Thoracic aorta (tissue), 2 donors: Measurements from ENCODE around the gene CPNE9. TPM values are rescaled to one million over a fixed set of nuclear protein-coding genes. Genes with fewer than 3 reads are reported as not detected.
A peak's percentile ranks its signal among the peaks of the same experiment; 100 is the strongest.

ENCODE experiments used
- ATAC-seq: fragments of 150-250 bp; one replicate; pipeline ENCODE4 v1.8.0; 2017; ENCODE audit warnings: low read depth; ENCODE audit not compliant: insufficient number of reproducible peaks, low FRiP score
- DNase-seq: peaks from one replicate; pipeline ENCODE4 v3.0.0-alpha.2; 2020; ENCODE audit warnings: low spot score
- H3K27ac ChIP-seq, 2 donors: fragments of 200-600 bp; sonication (generic); 1 replicate in 1 of 2; 2 replicates in 1 of 2; pipeline ENCODE4 v1.5.1; 2016; ENCODE audit warnings: mild to moderate bottlenecking in 2 of 2, moderate library complexity in 2 of 2
- H3K27me3 ChIP-seq: fragments of 200-600 bp; sonication (generic); replicated peaks from 2 replicates; pipeline ENCODE4 v1.6.0; 2016; ENCODE audit warnings: mild to moderate bottlenecking; ENCODE audit not compliant: insufficient read depth
- H3K36me3 ChIP-seq: fragments of 200-600 bp; sonication (generic); one replicate; pipeline ENCODE4 v1.5.1; 2016
- H3K4me1 ChIP-seq, 2 donors: fragments of 200-600 bp; sonication (generic); 1 replicate in 1 of 2; 2 replicates in 1 of 2; pipeline versions ENCODE4 v1.5.1 to v1.6.0; 2016; ENCODE audit warnings: low read depth in 2 of 2, mild to moderate bottlenecking in 1 of 2; ENCODE audit not compliant: control insufficient read depth in 1 of 2
- H3K4me3 ChIP-seq: fragments of 200-600 bp; sonication (generic); 2 replicates; pipeline ENCODE4 v1.5.1; 2016; ENCODE audit warnings: mild to moderate bottlenecking
- H3K9me3 ChIP-seq: fragments of 200-600 bp; sonication (generic); 2 replicates; pipeline ENCODE4 v1.5.1; 2016
- total RNA-seq, 2 donors: library from RNA; depleted of rRNA; stranded (reverse); fragments of >200 nt; gene quantifications; one replicate each; pipeline versions ENCODE4 v1.1.0 to v1.2.3, GENCODE V29; 2016
- TF ChIP-seq, protein P1 (sequence below): fragments of 200-600 bp; sonication (generic); IDR thresholded peaks from one replicate; pipeline ENCODE4 v1.5.1; 2019; ENCODE audit warnings: antibody characterized with exemption

Gene CPNE9
- total RNA-seq, 2 donors from 2014 or later, result not detected

GRCh38 chr3:9666704-9667445 is 36.8 kb upstream of the CPNE9 start:
- no peak for DNase-seq
- Histone ChIP-seq H3K4me3 (no peak overlapping the region), H3K4me1 (peaks cover 11 to 15% of the 10 kb centered on the region in 2 donors), H3K9me3 (no peaks in the 10 kb centered on the region), H3K27me3 (no peaks in the 10 kb centered on the region), H3K27ac (no peak overlapping the region), H3K36me3 (peaks cover 56% of the 10 kb centered on the region)
- TF ChIP-seq, protein P1, sequence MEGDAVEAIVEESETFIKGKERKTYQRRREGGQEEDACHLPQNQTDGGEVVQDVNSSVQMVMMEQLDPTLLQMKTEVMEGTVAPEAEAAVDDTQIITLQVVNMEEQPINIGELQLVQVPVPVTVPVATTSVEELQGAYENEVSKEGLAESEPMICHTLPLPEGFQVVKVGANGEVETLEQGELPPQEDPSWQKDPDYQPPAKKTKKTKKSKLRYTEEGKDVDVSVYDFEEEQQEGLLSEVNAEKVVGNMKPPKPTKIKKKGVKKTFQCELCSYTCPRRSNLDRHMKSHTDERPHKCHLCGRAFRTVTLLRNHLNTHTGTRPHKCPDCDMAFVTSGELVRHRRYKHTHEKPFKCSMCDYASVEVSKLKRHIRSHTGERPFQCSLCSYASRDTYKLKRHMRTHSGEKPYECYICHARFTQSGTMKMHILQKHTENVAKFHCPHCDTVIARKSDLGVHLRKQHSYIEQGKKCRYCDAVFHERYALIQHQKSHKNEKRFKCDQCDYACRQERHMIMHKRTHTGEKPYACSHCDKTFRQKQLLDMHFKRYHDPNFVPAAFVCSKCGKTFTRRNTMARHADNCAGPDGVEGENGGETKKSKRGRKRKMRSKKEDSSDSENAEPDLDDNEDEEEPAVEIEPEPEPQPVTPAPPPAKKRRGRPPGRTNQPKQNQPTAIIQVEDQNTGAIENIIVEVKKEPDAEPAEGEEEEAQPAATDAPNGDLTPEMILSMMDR, result no peak
- no peak for ATAC-seq

DNA sequence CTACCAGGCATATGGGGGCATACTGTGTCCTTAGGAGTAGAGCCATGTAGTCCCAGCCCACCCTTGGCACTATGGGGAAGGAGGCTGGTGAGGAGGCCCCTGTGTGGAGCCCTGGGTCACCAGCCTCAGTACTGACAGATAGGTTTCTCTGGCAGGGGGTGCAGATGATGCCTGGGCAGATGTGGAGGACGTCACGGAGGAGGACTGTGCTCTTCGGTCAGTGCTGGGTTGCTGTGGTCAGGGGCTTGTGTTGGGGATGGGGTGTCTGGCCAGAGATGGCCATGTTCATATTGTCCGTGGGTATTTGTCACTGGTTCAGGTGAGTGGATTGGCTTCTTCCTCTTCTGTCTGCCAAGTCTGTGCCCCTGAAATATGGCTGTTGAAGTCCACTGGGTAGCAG is 34.4 kb upstream of the CPNE9 start:
- H3K36me3 ChIP-seq, result peaks cover 70% of the 10 kb centered on the region
- DNase-seq, result no peak
- H3K27ac ChIP-seq, result peak overlapping the region in 1 of 2 donors; percentile 42

GRCh38 chr3:9669720-9670432 is 33.8 kb upstream of the CPNE9 start:
- peaks cover 11 to 15% of the 10 kb centered on the region in 2 donors for H3K4me1 ChIP-seq
- TF ChIP-seq, protein P1, result no peak
- peaks cover 75% of the 10 kb centered on the region for H3K36me3 ChIP-seq
- ATAC-seq, result no peak
- peak overlapping the region in 1 of 2 donors; percentile 42 for H3K27ac ChIP-seq
- H3K4me3 ChIP-seq, result no peak overlapping the region
- H3K9me3 ChIP-seq, result no peaks in the 10 kb centered on the region
- no peaks in the 10 kb centered on the region for H3K27me3 ChIP-seq
- DNase-seq, result no peak

More for the DNA sequence above, 34.4 kb upstream of the CPNE9 start:
- Histone ChIP-seq H3K4me1 (peaks cover 11 to 15% of the 10 kb centered on the region in 2 donors), H3K27me3 (no peaks in the 10 kb centered on the region), H3K9me3 (no peaks in the 10 kb centered on the region), H3K4me3 (no peak overlapping the region)
- ATAC-seq, result no peak
- TF ChIP-seq, protein P1, result no peak

DNA sequence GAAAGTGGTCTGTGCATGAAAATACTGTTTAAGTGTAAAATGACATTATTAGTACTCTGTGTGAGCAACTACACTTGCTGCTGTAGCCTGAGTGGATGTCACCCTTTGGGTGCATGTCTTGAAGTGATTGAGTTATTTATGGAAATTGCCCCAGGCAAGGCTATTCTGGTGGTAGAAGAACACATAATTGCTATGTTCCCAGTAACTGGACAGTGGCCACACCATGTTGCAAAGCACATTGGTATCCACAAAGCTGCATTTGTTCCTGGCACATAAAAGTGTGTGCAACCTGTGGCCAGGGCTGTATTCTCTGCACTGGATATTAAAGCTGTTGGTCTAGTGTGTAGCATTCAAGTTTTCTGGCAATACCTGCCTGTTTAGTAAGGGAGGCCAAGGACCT is 30.6 kb upstream of the CPNE9 start:
- H3K36me3 ChIP-seq, result peaks cover 83% of the 10 kb centered on the region
- no peaks in the 10 kb centered on the region for H3K27me3 ChIP-seq
- H3K4me1 ChIP-seq, result peaks cover 11 to 15% of the 10 kb centered on the region in 2 donors
- no peak overlapping the region for H3K4me3 ChIP-seq
- TF ChIP-seq, protein P1, result no peak
- H3K9me3 ChIP-seq, result no peaks in the 10 kb centered on the region
- ATAC-seq (no peak), DNase-seq (no peak)
- H3K27ac ChIP-seq, result no peak overlapping the region

DNA sequence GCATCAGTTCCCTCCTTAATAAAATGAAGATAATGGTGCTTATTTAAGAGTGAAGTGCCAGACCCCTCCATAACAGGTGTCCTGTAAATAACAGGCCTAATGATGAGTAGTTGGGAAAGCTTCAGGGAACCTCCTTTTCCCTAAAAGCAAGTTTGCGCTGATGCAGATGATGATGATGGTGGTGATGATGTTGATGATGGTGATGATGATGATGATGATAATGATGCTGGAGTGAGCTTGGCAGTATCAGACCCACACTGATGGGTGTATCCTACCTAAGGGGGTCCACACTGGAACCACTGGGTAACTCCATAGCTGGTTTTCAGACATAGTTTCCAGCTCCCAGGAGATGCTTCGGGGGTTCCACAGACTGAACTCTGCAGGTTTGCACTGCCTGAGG is 29.9 kb upstream of the CPNE9 start:
- DNase-seq (no peak), ATAC-seq (no peak)
- Histone ChIP-seq H3K27me3 (no peaks in the 10 kb centered on the region), H3K4me1 (peaks cover 11 to 15% of the 10 kb centered on the region in 2 donors), H3K36me3 (peaks cover 83% of the 10 kb centered on the region), H3K4me3 (no peak overlapping the region), H3K27ac (no peak overlapping the region), H3K9me3 (no peaks in the 10 kb centered on the region)
- TF ChIP-seq, protein P1, result no peak
